Lower leg skin (tissue), 3 donors: ENCODE data around the gene NELL1.

ENCODE experiments used
- POLR2A ChIP-seq, 2 donors: fragments of 450-650 bp; IDR thresholded peaks; one replicate each; pipeline ENCODE4 v1.6.1; 2016 to 2017; ENCODE audit warnings: antibody characterized with exemption in 2 of 2, mild to moderate bottlenecking in 1 of 2, moderate library complexity in 1 of 2
- TF ChIP-seq, protein P1 (sequence below), 3 donors: fragments of 450-650 bp; IDR thresholded peaks; one replicate each; pipeline ENCODE4 v1.5.1; 2016; ENCODE audit warnings: antibody characterized with exemption in 3 of 3, mild to moderate bottlenecking in 3 of 3, moderate library complexity in 2 of 3

GRCh38 chr11:21258414-21258813 lies 589.0 kb downstream of the NELL1 start:
- TF ChIP-seq, protein P1, sequence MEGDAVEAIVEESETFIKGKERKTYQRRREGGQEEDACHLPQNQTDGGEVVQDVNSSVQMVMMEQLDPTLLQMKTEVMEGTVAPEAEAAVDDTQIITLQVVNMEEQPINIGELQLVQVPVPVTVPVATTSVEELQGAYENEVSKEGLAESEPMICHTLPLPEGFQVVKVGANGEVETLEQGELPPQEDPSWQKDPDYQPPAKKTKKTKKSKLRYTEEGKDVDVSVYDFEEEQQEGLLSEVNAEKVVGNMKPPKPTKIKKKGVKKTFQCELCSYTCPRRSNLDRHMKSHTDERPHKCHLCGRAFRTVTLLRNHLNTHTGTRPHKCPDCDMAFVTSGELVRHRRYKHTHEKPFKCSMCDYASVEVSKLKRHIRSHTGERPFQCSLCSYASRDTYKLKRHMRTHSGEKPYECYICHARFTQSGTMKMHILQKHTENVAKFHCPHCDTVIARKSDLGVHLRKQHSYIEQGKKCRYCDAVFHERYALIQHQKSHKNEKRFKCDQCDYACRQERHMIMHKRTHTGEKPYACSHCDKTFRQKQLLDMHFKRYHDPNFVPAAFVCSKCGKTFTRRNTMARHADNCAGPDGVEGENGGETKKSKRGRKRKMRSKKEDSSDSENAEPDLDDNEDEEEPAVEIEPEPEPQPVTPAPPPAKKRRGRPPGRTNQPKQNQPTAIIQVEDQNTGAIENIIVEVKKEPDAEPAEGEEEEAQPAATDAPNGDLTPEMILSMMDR (IDR thresholded peaks at IDR 0.05): no peak
- no peak for TF ChIP-seq POLR2A (IDR thresholded peaks at IDR 0.05)
